Measurements from ENCODE around the gene DCDC2B. TPM values are rescaled to one million over a fixed set of nuclear protein-coding genes. Genes with fewer than 3 reads are reported as not detected.

The DCDC2B gene
- total and polyA plus RNA-seq, 2 of the 13 experiments (the other 11 are each of a cell fraction or from before 2014, with no cell fraction given), result not detected

GRCh38 chr1:32179193-32179442 lies 29.8 kb upstream of the DCDC2B start (continued):
- peak; percentile 74; the same call in 1 of the 2 replicates for TF ChIP-seq MEIS1 (CRISPR knock-in tag; IDR thresholded peaks at IDR 0.05; ENCODE audit: borderline replicate concordance)
- no peak for TF ChIP-seq ZNF362 (CRISPR knock-in tag; IDR thresholded peaks at IDR 0.05; ENCODE audit: borderline replicate concordance)
- TF ChIP-seq HIVEP1 (CRISPR knock-in tag; IDR thresholded peaks at IDR 0.05), result no peak
- TF ChIP-seq ZSCAN29 (CRISPR knock-in tag; conservative IDR thresholded peaks at IDR 0.05), result peak; percentile 47; the same call in 1 of the 2 replicates
- no peak for TF ChIP-seq ZNF850 (CRISPR knock-in tag; conservative IDR thresholded peaks at IDR 0.05)
- no peak for TF ChIP-seq JUNB (CRISPR knock-in tag; IDR thresholded peaks at IDR 0.05; ENCODE audit: borderline replicate concordance)
- no peak for TF ChIP-seq ZNF414 (CRISPR knock-in tag; IDR thresholded peaks at IDR 0.05)
- TF ChIP-seq ZBTB1 (CRISPR knock-in tag; IDR thresholded peaks at IDR 0.05; ENCODE audit: borderline replicate concordance), result 0 out of 2 replicates have a peak, but pooled peaks have one; percentile 0

- Histone ChIP-seq H2AFZ (ENCODE audit: low read length) (peak within 1 kb of the TSS; percentile 85), H3K9me3 (ENCODE audit: low read length) (no peaks in the 10 kb centered on the region), H3K27ac (ENCODE audit: extremely low read length, insufficient read depth, low read length) (peak within 1 kb of the TSS; percentile 87), H3K4me2 (ENCODE audit: low read depth, low read length) (peak within 1 kb of the TSS; percentile 80), H3K79me2 (ENCODE audit: insufficient read depth, low read length) (peaks cover 35% of the 10 kb centered on the region), H3K9ac (ENCODE audit: insufficient read depth, low read depth, low read length) (peak within 1 kb of the TSS; percentile 84), H4K20me1 (ENCODE audit: insufficient read depth, low read length) (no peaks in the 10 kb centered on the region), H3K36me3 (replicated peaks in 1 of 2; ENCODE audit: control insufficient read depth in 1 of 2, insufficient read depth in 2 of 2, low read length in 2 of 2) (peaks cover 8 to 20% of the 10 kb centered on the region in 2 experiments; a peak in 4 of 5 replicates), H3K4me3 (replicated peaks in 1 of 3; ENCODE audit: insufficient read depth in 1 of 3, low read depth in 2 of 3, low read length in 3 of 3) (peak within 1 kb of the TSS; percentile 58 to 76 (median 61)), H3K27me3 (ENCODE audit: control insufficient read depth in 1 of 2, insufficient read depth in 2 of 2, low read length in 2 of 2) (no peaks in the 10 kb centered on the region), H3K4me1 (ENCODE audit: insufficient read depth, low read length) (peaks cover 64% of the 10 kb centered on the region)
- intact Hi-C loops (cut with micrococcal nuclease; ENCODE audit: unreplicated experiment), result no loop called here
- in situ Hi-C loops (cut with HindIII; ENCODE audit: extremely low pct_ligation_motif_present, low pct_unique_long_range_greater_than_20kb), result no loop called here
- 0% methylated on average over 13 of the region's 79 CpGs for WGBS (ENCODE audit: low lambda C conversion rate)
- ATAC-seq (peak; percentile 85), FAIRE-seq (no peak), DNase-seq (ENCODE audit: low spot score) (peak; percentile 86)
- POLR2A ChIA-PET, result interaction anchor here (0.5 to 2.7 kb wide), 20 partner anchors 13 to 214 kb away, joined by 3 to 38 read pairs (median 4); partner anchors contain the start of genes BSDC1, CCDC28B, EIF3I and HDAC1
- no TSS peak for BruUV-seq (replicated peaks)
- CTCF ChIA-PET (ENCODE audit: low intra/inter-chr PET ratio, low total read pairs), result no interaction called here
- TF ChIP-seq ZNF143 (CRISPR knock-in tag; IDR thresholded peaks at IDR 0.05) (peak; percentile 90), ZNF512 (CRISPR knock-in tag; IDR thresholded peaks at IDR 0.05) (no peak), HOXA9 (CRISPR knock-in tag; IDR thresholded peaks at IDR 0.05; ENCODE audit: borderline replicate concordance) (peak; percentile 96), MAF1 (CRISPR knock-in tag; IDR thresholded peaks at IDR 0.05; ENCODE audit: borderline replicate concordance) (no peak; the same call in 1 of the 2 replicates), MYPOP (CRISPR knock-in tag; IDR thresholded peaks at IDR 0.05) (peak; percentile 54; the same call in 1 of the 2 replicates), TMF1 (CRISPR knock-in tag; IDR thresholded peaks at IDR 0.05; ENCODE audit: low read depth) (no peak; the same call in none of the 2 replicates), HNF1B (CRISPR knock-in tag; IDR thresholded peaks at IDR 0.05) (no peak; the same call in 1 of the 2 replicates)
These were observed 29.3 kb upstream of the DCDC2B start, which contains the start of gene TXLNA for GRCh38 chr1:32179443-32180185. TXLNA (plus strand) TSS chr1:32179675; CDS start chr1:32180346, 671 bp downstream.
